ENCODE data around the gene RTKN.

DNA sequence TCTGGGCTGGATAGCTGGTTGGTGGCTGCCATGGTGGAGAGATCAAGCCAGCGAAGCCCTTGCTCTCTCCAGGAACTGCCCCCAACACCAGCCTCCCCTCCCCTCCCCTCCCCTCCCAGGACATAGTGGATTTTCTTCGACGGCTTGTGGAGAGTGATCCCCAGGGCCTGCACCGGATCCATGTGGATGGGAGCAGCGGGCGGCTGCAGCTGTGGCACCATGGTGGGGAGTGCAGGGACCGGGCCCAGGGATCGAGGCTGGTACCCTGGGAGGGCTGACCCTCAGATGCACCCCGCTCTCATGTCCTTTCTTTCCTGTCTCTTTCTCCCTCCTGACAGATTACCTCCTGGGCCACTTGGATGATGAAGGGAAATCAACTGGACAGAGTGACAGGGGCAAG, 48.2 kb upstream of the RTKN start:
- TF ChIP-seq, protein P1, sequence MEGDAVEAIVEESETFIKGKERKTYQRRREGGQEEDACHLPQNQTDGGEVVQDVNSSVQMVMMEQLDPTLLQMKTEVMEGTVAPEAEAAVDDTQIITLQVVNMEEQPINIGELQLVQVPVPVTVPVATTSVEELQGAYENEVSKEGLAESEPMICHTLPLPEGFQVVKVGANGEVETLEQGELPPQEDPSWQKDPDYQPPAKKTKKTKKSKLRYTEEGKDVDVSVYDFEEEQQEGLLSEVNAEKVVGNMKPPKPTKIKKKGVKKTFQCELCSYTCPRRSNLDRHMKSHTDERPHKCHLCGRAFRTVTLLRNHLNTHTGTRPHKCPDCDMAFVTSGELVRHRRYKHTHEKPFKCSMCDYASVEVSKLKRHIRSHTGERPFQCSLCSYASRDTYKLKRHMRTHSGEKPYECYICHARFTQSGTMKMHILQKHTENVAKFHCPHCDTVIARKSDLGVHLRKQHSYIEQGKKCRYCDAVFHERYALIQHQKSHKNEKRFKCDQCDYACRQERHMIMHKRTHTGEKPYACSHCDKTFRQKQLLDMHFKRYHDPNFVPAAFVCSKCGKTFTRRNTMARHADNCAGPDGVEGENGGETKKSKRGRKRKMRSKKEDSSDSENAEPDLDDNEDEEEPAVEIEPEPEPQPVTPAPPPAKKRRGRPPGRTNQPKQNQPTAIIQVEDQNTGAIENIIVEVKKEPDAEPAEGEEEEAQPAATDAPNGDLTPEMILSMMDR (IDR thresholded peaks at IDR 0.05; ENCODE audit: poor library complexity): no peak
- TF ChIP-seq EZH2phosphoT487 (IDR thresholded peaks at IDR 0.05; ENCODE audit: low read depth, severe bottlenecking, unreplicated experiment): no peak
